ENCODE results near the gene CRYBB1. TPM values are rescaled to one million over a fixed set of nuclear protein-coding genes. Genes with fewer than 3 reads are reported as not detected.
A peak's percentile ranks its signal among the peaks of the same experiment; 100 is the strongest.

The CRYBB1 gene
- total RNA-seq, 4 donors from 2014 or later, result 0.40 TPM; not detected in 3

DNA sequence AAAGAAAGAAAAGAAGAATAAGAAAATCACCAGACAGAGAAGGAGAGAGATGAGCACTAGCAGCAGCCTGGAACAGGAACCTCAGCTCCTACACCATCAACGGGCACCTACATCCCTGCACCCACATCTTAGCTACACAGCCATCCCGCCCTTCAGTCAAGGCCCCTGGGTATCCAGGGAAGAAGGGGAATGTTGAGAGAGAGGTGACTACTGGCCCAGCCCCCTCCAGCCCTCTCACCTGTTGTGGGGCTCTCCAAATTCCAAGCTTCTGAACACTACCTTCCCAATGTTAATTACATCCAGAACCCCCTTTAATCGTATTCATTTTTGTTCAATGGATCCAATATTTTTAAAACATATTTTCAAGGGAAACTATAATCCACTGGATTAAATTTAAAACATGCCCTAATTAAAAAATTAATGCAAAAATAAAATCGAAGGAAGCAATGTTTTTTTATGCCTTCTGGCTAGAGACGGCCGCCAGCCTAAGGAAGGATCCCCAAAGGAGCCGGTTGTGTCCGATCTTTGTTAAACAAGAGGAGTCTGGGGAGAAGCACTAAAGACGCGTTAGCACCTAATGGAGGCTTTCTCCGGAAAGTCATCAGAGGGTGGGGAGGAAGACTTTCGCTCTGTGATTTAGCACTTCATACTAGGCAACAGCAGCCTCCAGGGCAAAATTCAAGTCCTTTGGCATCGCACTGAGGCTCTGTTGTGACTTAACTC, 37.4 kb downstream of the CRYBB1 start:
- peaks cover 0 to 6% (median 0%) of the 10 kb centered on the region in 3 donors for H3K4me1 ChIP-seq
- no peaks in the 10 kb centered on the region for H3K9me3 ChIP-seq
- H3K27ac ChIP-seq, result no peak overlapping the region
- no peak overlapping the region for H3K4me3 ChIP-seq
- WGBS, 2 donors (ENCODE audit: low coverage in 1 of 2), result 62 to 66% methylated on average over 10 to 13 of the region's 13 CpGs
- ATAC-seq, result no peak
- no peaks in the 10 kb centered on the region for H3K27me3 ChIP-seq
- peaks cover 0 to 8% of the 10 kb centered on the region in 2 donors for H3K36me3 ChIP-seq
- TF ChIP-seq, protein P1, sequence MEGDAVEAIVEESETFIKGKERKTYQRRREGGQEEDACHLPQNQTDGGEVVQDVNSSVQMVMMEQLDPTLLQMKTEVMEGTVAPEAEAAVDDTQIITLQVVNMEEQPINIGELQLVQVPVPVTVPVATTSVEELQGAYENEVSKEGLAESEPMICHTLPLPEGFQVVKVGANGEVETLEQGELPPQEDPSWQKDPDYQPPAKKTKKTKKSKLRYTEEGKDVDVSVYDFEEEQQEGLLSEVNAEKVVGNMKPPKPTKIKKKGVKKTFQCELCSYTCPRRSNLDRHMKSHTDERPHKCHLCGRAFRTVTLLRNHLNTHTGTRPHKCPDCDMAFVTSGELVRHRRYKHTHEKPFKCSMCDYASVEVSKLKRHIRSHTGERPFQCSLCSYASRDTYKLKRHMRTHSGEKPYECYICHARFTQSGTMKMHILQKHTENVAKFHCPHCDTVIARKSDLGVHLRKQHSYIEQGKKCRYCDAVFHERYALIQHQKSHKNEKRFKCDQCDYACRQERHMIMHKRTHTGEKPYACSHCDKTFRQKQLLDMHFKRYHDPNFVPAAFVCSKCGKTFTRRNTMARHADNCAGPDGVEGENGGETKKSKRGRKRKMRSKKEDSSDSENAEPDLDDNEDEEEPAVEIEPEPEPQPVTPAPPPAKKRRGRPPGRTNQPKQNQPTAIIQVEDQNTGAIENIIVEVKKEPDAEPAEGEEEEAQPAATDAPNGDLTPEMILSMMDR (IDR thresholded peaks at IDR 0.05), result no peak
- TF ChIP-seq EP300 (IDR thresholded peaks at IDR 0.05), result no peak
- no peak for TF ChIP-seq POLR2A (IDR thresholded peaks at IDR 0.05)
- no peak for TF ChIP-seq POLR2AphosphoS5 (IDR thresholded peaks at IDR 0.05)

GRCh38 chr22:26579331-26579886, 38.4 kb downstream of the CRYBB1 start:
- no peak overlapping the region for H3K27ac ChIP-seq
- 40 to 42% methylated on average over 2 to 3 of the region's 10 CpGs for WGBS, 2 donors (ENCODE audit: low coverage in 1 of 2)
- H3K4me3 ChIP-seq, result no peak overlapping the region
- H3K9me3 ChIP-seq, result no peaks in the 10 kb centered on the region
- H3K36me3 ChIP-seq, result peaks cover 0 to 8% of the 10 kb centered on the region in 2 donors
- H3K4me1 ChIP-seq, result no peaks in the 10 kb centered on the region
- peak; percentile 28 for ATAC-seq
- H3K27me3 ChIP-seq, result no peaks in the 10 kb centered on the region
- TF ChIP-seq, protein P1 (IDR thresholded peaks at IDR 0.05), result no peak

DNA sequence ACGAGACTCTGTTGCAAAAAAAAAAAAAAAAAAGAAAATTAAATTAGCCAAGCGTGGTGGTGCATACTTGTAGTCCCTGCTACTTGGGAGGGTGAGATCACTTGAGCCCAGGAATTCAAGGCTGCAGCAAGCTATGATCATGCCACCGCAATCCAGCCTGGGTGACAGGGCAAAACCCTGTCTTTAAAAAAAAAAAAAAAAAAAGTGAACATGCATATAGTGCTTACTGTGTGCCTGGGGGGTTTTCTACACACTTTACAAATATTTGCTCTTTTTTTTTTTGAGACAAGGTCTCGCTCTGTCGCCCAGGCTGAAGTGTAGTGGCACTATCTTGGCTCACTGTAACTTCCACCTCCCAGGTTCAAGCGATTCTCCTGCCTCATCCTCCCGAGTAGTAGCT, 40.7 kb downstream of the CRYBB1 start:
- Histone ChIP-seq H3K27me3 (no peaks in the 10 kb centered on the region), H3K4me3 (no peak overlapping the region), H3K27ac (no peak overlapping the region), H3K4me1 (no peaks in the 10 kb centered on the region), H3K9me3 (no peaks in the 10 kb centered on the region), H3K36me3 (peaks cover 0 to 8% of the 10 kb centered on the region in 2 donors)
- TF ChIP-seq, protein P1 (IDR thresholded peaks at IDR 0.05), result no peak
- TF ChIP-seq POLR2AphosphoS5 (IDR thresholded peaks at IDR 0.05) (no peak), EP300 (IDR thresholded peaks at IDR 0.05) (no peak), POLR2A (IDR thresholded peaks at IDR 0.05) (no peak)
- WGBS, 2 donors (ENCODE audit: low coverage in 1 of 2), result 77 to 95% methylated on average over 3 to 6 of the region's 7 CpGs
- no peak for ATAC-seq

DNA sequence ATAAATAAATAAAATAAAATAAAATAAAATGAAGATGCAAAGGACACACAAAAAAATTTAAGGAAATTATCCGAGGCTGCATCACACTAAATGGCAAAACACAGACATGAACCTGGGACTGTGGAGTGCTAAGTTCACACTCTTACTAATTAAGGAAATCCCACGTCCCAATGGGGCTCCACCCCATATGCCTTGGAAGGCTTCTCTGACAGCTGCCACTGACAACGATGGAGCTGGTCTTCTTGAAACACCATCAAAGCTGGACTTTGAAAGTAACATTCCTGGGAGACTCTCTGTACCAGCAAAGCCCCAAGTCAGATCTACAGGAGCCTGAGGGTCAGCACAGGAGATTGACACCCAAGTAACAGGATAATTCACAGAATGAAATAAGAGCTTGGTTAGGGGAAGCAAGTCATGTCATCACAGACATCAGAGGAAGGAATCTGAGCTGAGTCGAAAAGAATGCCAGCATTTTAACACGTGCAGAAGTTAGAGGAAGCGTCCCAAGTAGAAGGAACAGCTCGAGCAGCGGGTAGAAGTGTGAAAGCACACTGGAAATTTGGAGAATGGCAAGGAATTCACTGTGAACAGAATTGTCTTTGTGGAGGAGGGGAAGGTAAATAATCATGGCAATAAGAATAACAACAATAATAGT, 41.7 kb downstream of the CRYBB1 start:
- WGBS, 2 donors (ENCODE audit: low coverage in 1 of 2), result 17 to 45% methylated on average over 2 to 8 of the region's 8 CpGs
- Histone ChIP-seq H3K36me3 (no peaks in the 10 kb centered on the region), H3K27ac (no peak overlapping the region), H3K9me3 (no peaks in the 10 kb centered on the region), H3K4me3 (no peak overlapping the region), H3K4me1 (no peaks in the 10 kb centered on the region), H3K27me3 (no peaks in the 10 kb centered on the region)
- TF ChIP-seq POLR2A (IDR thresholded peaks at IDR 0.05) (no peak), POLR2AphosphoS5 (IDR thresholded peaks at IDR 0.05) (no peak), EP300 (IDR thresholded peaks at IDR 0.05) (no peak)
- TF ChIP-seq, protein P1 (IDR thresholded peaks at IDR 0.05), result no peak
- ATAC-seq, result no peak
